Heart left ventricle (tissue), 16 donors: ENCODE data around the gene CILP2. TPM values are rescaled to one million over a fixed set of nuclear protein-coding genes. Genes with fewer than 3 reads are reported as not detected.

Experiments used
- ATAC-seq, 4 donors: fragments of 200-7000 bp; cut with Tn5 transposase; one replicate each; pipeline ENCODE4 v1.9.1; 2020 to 2022; ENCODE audit warnings: moderate library complexity in 4 of 4, mild to moderate bottlenecking in 3 of 4, moderate number of reproducible peaks in 1 of 4
- DNase-seq, 5 donors: peaks; one replicate each; pipeline ENCODE4 v3.0.0-alpha.2; 2020
- H3K27ac ChIP-seq, 12 donors: fragments of 200-600 bp; sonication (generic) in 4 of 12; one replicate each; pipeline versions ENCODE4 v1.5.0 to v1.8.0; 2016 to 2022; ENCODE audit warnings: mild to moderate bottlenecking in 2 of 12
- H3K27me3 ChIP-seq, 9 donors: fragments of 200-600 bp; sonication (generic) in 2 of 9; one replicate each; pipeline versions ENCODE4 v1.5.1 to v1.8.0; 2016 to 2022; ENCODE audit warnings: mild to moderate bottlenecking in 3 of 9
- H3K36me3 ChIP-seq, 9 donors: fragments of 200-600 bp; sonication (generic) in 2 of 9; one replicate each; pipeline versions ENCODE4 v1.5.0 to v1.8.0; 2018 to 2022; ENCODE audit warnings: mild to moderate bottlenecking in 2 of 9
- H3K4me1 ChIP-seq, 12 donors: fragments of 200-600 bp; sonication (generic) in 4 of 12; one replicate each; pipeline versions ENCODE4 v1.5.0 to v1.8.0; 2016 to 2022; ENCODE audit warnings: mild to moderate bottlenecking in 3 of 12
- H3K4me3 ChIP-seq, 12 donors: fragments of 200-600 bp; sonication (generic) in 4 of 12; one replicate each; pipeline versions ENCODE4 v1.5.0 to v1.8.0; 2017 to 2022; ENCODE audit warnings: mild to moderate bottlenecking in 9 of 12, moderate library complexity in 4 of 12
- H3K9me3 ChIP-seq, 12 donors: fragments of 200-600 bp; sonication (generic) in 4 of 12; one replicate each; pipeline versions ENCODE4 v1.5.0 to v1.8.0; 2016 to 2022; ENCODE audit warnings: mild to moderate bottlenecking in 1 of 12
- POLR2A ChIP-seq, 2 donors: fragments of 450-650 bp; IDR thresholded peaks; one replicate each; pipeline ENCODE4 v1.6.1; 2017; ENCODE audit warnings: antibody characterized with exemption in 2 of 2, mild to moderate bottlenecking in 2 of 2, moderate library complexity in 2 of 2
- WGBS, 4 donors: extraction: QIAGEN DNeasy Blood & Tissue Kit in 2 of 4; methylation state at CpG; one replicate each; pipeline versions ENCODE4 v1.1.5 to v1.1.7; 2013 to 2018; 5-methylcytosine and 5-hydroxymethylcytosine counted together
- intact Hi-C, 10 donors: fragments of 100-400 bp; cut with DNase I; formaldehyde crosslinking; loops; one replicate each; pipeline versions ENCODE4 v1.11.1 to v1.14.2; 2022
- polyA plus RNA-seq, 2 donors: library from polyadenylated mRNA; stranded (reverse); fragments of 200-250 nt; gene quantifications; one replicate each; pipeline ENCODE4 v1.2.3, GENCODE V29; 2013
- total RNA-seq, 9 donors: library from RNA; depleted of rRNA in 2 of 9; stranded (reverse); fragments of >200 nt in 2 of 9; fragmentation: NEBNext Ultra II Directional in 3 of 9; extraction: Animal tissue kit (Norgen Biotek cat#: 25700) in 3 of 9; gene quantifications; one replicate each; pipeline versions ENCODE4 v1.1.0 to v1.2.4, GENCODE V29; 2016 to 2023
- TF ChIP-seq, protein P1 (sequence below), 12 donors: fragments of 200-600 bp; sonication (generic) in 4 of 12; IDR thresholded peaks; one replicate each; pipeline versions ENCODE4 v1.5.0 to v1.8.0; 2018 to 2022; ENCODE audit warnings: antibody characterized with exemption in 12 of 12, mild to moderate bottlenecking in 5 of 12
- donor health status: ischemic (EF 13 %, LVEDD 7.1; RV severe dilation, severe dysfunction).
- donor health status: healthy with polysubstance abuse.
- donor health status: DM: no; HTN: yes; CAD: no.
- donor health status: DM: no; HTN: no; CAD: no.
- donor health status: ischemic (EF 25% LVEDD 6.9; RV normal size, moderate dysfunction).
- donor health status: ischemic (EF 25% LVEDD 5.7; RV mildly dilated, moderate dysfunction).
- donor health status: healthy.
- donor health status: DM: yes; HTN: yes; CAD: no.
- donor health status: ischemic (EF 35%, LVEDD 5.7; RV mildly dilated, moderate dysfunction).
- donor health status: nonischemic (EF 11% LVEDD 7.7; RV severe dilation, severe dysfunction).
- donor health status: DM: yes; HTN: yes; CAD: no.
- donor health status: PGD.
- donor health status: ischemic (EF 29% LVEDD 5.4; RV normal size, mild dysfunction).
- donor health status: nonischemic (EF 23%, LVEDD 6.1; RV moderate dilation, normal function).

CILP2 gene
- total and polyA plus RNA-seq, 11 donors = 0.07 to 0.61 (median 0.22) TPM; not detected in 2

DNA sequence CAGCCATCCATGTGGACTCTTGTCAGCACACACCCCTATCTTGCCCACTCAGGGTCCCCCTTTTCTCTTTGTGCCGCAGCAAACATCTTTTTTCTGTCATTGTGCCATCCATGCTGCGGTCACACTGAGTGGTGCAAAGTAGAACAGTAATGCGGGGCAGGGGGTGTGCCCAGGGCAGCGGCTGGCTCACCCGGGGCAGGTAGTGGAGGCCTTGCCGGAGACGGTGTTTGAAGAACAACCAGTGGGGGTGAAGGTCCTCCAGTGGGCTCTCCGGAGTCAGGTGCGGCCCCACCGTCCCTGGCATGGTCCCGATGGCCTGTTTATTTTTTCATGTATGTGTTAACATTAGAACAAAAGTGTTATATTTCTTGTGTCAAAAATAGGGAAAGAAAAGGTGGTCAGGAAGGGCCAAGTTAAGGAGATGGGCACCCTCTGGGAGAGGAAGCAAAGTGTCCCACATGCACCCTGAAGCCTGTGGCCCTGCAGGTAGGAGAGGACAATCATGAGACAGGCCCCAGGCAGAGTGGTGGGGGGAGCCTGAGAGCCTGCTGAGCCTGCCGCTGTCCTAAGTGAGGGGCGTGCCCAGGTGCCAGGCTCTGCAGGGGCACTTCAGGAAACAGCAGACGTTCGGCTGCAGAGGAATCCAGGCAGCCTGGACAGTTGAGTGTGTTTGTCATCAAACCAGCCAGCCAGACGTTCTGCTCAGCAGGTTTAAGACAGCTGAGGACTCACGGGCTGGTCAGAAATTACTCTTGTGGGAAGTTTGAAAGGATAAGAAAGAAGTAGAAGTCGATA, 35.1 kb upstream of the CILP2 start:
- Histone ChIP-seq H3K27me3 (no peaks in the 10 kb centered on the region), H3K36me3 (peaks cover 3 to 96% (median 92%) of the 10 kb centered on the region in 9 donors), H3K27ac (no peak overlapping the region), H3K4me3 (no peak overlapping the region), H3K4me1 (no peaks in the 10 kb centered on the region), H3K9me3 (no peaks in the 10 kb centered on the region)
- DNase-seq (no peak), ATAC-seq (no peak)
- 87 to 89% (median 89%) methylated on average over 18 of the region's 18 CpGs for whole genome bisulfite sequencing, 4 donors
- intact Hi-C loops = no loop called here
- TF ChIP-seq POLR2A (IDR thresholded peaks at IDR 0.05) = no peak
- TF ChIP-seq, protein P1, sequence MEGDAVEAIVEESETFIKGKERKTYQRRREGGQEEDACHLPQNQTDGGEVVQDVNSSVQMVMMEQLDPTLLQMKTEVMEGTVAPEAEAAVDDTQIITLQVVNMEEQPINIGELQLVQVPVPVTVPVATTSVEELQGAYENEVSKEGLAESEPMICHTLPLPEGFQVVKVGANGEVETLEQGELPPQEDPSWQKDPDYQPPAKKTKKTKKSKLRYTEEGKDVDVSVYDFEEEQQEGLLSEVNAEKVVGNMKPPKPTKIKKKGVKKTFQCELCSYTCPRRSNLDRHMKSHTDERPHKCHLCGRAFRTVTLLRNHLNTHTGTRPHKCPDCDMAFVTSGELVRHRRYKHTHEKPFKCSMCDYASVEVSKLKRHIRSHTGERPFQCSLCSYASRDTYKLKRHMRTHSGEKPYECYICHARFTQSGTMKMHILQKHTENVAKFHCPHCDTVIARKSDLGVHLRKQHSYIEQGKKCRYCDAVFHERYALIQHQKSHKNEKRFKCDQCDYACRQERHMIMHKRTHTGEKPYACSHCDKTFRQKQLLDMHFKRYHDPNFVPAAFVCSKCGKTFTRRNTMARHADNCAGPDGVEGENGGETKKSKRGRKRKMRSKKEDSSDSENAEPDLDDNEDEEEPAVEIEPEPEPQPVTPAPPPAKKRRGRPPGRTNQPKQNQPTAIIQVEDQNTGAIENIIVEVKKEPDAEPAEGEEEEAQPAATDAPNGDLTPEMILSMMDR (IDR thresholded peaks at IDR 0.05) = no peak

DNA sequence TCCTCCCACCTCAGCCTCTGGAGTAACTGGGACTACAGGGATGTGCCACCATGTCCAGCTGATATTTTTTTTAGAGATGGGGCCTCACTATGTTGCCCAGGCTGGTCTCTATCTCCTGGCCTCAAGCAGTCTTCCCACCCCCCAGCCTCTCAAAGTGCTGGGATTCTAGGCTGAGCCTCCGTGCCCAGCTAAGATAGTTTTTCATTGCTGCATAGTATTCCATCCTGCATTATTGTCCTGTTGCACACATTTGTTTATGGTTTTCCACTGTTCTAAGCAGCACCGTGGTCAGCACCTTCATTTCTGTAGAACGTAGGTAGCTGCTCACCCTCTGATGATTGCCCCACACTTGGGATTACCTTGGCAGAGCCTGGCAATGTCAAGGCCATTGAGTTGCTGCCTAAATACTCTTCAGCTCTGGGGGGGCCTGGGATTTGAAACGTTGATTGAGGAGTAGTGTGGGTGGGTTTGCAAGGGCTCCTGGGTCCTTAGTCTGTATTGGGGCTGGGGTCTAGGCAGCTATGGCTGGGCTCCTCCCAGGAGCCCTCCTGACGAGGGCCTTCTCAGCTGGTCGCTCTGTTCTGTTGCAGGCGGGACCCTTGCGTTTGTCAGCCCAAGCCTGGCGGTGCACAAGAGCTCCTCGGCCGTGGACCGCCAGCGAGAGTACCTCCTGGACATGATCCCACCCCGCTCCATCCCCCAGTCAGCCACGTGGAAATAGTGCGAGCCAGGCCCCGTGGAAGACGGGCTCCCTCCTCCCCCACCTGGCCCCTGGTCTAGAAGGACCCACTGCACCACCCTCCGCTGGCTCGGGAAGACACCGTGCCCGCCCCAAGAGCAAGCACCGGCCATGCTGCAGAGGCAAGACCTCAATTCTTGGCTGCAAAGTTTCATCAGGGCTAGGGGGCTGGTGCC, 33.1 kb upstream of the CILP2 start:
- ATAC-seq = no peak
- Histone ChIP-seq H3K4me3 (no peak overlapping the region), H3K27me3 (no peaks in the 10 kb centered on the region), H3K4me1 (no peaks in the 10 kb centered on the region), H3K36me3 (peaks cover 0 to 82% (median 72%) of the 10 kb centered on the region in 9 donors), H3K27ac (no peak overlapping the region), H3K9me3 (no peaks in the 10 kb centered on the region)
- DNase-seq = no peak
- WGBS, 4 donors = 90 to 95% (median 92%) methylated on average over 16 to 23 of the region's 23 CpGs
- TF ChIP-seq, protein P1 (IDR thresholded peaks at IDR 0.05) = no peak
- no peak for TF ChIP-seq POLR2A (IDR thresholded peaks at IDR 0.05)
- intact Hi-C loops = no loop called here

DNA sequence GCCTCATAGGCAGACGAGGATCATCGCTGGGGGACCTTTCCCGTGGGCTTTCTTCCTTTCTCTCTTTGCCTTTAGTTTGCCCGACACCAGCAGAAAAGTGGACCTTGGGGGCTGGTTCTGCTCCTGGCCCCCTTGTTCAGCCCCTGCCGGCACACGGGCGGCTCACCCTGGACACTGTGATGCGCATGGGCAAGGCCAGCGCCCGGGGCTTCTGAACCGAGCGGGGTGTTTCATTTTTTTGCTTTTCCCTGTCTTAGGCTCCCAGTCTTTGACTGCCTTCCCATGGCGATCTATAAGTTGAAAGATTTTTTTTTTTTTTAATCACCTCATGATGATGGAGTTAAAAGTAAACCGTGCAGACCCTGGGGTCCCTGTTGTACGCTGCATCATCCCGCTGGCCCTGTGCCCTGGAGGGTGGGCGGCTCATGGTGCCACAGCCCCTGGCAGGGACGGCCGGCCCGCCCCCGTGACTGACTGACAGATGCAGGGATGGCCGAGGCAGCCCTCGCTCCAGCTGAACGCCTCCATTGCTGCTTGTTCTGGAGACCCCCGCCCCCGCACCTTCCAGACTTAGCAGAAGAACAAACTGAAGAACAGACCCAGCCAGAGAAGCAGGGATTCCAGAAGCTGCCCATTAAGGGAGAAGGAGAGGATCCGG, 32.3 kb upstream of the CILP2 start:
- H3K27ac ChIP-seq = no peak overlapping the region
- no peak for DNase-seq
- peaks cover 0 to 75% (median 64%) of the 10 kb centered on the region in 9 donors for H3K36me3 ChIP-seq
- intact Hi-C loops = no loop called here
- no peak overlapping the region for H3K4me3 ChIP-seq
- no peak for ATAC-seq
- WGBS, 4 donors = 90 to 96% (median 92%) methylated on average over 26 to 27 of the region's 27 CpGs
- H3K9me3 ChIP-seq = no peaks in the 10 kb centered on the region
- H3K4me1 ChIP-seq = no peaks in the 10 kb centered on the region
- H3K27me3 ChIP-seq = no peaks in the 10 kb centered on the region
- no peak for TF ChIP-seq POLR2A (IDR thresholded peaks at IDR 0.05)
- TF ChIP-seq, protein P1 (IDR thresholded peaks at IDR 0.05) = no peak
